Right renal pelvis (tissue), 4 donors: Measurements from ENCODE around the gene LIN7B. TPM values are rescaled to one million over a fixed set of nuclear protein-coding genes. Genes with fewer than 3 reads are reported as not detected.
A peak's percentile ranks its signal among the peaks of the same experiment; 100 is the strongest.
"Not testable (repeated sequence)": the region's sequence is repeated elsewhere in the genome, so short reads cannot be mapped to it uniquely, and the experiment has no call there.

Experiments
- DNase-seq, 4 donors: peaks; one replicate each; pipeline ENCODE4 v3.0.0-alpha.2; 2013; ENCODE audit warnings: low read depth in 4 of 4, low spot score in 3 of 4, missing footprints in 1 of 4
- polyA plus RNA-seq, 4 donors: library from polyadenylated mRNA; unstranded; fragments of 120-200 nt; gene quantifications; one replicate each; pipeline ENCODE4 v1.2.1, GENCODE V29; 2013; ENCODE audit not compliant: insufficient read length in 4 of 4

LIN7B gene
- polyA plus RNA-seq, 4 donors: 7.7 to 8.9 (median 8.2) TPM

- DNase-seq: no peak
Observed at GRCh38 chr19:49141352-49141751, 27.2 kb downstream of the LIN7B start.

GRCh38 chr19:49142866-49143335 lies 28.7 kb downstream of the LIN7B start:
- peak in 2 of 4 donors; percentile 84 to 87 for DNase-seq

DNA sequence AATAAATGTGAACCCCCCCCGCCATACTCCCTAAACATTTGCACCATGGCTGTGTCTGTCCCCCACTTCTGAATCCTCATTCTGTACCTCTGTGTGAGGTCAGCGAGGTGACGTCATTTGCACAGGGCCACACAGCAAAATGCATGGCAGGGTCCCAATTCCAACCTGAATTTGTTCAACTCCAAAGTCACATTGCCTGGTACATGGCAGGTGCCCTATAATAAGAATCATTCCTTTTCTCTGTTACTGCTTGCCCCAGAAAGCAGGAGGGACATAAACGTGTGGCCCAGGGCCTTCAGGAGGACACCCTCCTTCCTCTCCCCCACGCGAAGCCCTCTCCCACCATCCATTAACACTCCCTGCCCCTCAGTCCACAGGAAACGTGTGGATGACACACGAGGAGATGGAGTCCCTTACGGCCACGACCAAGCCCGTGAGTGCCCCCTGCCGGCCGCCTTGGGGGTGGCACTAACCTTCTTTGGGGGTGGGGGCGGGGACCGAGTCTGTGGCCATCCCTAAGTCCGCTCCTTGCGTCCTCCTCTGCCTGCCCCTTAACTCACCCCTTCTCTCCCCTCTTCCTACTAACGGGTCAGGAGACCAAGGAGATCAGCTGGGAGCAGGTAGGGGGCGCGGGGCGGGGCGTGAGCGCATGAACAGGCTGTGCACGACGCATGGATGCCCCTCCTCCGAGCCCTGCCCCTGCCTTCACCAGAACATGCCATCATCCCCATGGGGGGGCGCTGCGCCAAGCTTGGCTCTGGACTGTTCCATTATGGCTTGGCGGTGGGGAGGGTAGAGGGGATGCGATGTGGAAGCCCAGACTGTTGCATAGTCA lies 31.6 kb downstream of the LIN7B start:
- no peak for DNase-seq

GRCh38 chr19:49146408-49146770 lies 32.2 kb downstream of the LIN7B start:
- not testable (repeated sequence) for DNase-seq

- DNase-seq: no peak
Observed at GRCh38 chr19:49148044-49148682, 34.0 kb downstream of the LIN7B start.

DNA sequence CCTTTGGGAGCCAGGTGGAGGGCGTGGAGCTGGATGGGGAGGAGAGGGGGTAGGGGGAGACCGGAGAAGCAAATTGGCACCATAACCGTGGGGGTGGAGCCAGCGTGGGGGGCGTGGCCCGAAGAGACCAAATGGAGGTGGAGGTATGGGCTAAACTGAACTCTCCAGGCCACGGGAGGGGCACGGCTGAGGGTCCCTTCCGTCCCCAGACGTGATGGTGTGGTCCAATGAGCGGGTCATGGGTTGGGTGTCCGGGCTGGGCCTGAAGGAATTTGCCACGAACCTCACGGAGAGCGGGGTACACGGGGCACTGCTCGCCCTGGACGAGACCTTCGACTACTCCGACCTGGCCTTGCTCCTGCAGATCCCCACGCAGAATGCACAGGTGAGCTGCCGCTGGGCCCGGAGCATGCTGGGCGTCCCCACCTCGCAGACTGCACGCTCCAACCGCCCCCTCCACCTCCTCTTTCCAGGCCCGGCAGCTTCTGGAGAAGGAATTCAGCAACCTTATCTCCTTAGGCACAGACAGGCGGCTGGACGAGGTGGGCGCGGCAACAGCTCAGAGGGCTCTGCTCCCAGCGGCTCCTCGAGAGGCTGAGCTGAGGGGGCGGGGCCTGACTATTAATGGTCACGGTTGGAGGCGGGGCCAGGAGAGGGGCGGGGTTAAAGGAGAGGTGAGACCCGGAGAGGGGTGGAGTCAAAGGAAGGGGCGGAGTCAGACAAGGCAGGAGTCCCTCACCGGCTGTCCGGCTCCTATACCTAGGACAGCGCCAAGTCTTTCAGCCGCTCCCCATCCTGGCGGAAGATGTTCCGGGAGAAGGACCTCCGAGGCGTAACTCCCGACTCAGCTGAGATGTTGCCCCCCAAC lies 34.8 kb downstream of the LIN7B start:
- peak in 3 of 4 donors; percentile 96 for DNase-seq

GRCh38 chr19:49149652-49150105 lies 35.5 kb downstream of the LIN7B start:
- DNase-seq: peak in 2 of 4 donors; percentile 85 to 87

DNA sequence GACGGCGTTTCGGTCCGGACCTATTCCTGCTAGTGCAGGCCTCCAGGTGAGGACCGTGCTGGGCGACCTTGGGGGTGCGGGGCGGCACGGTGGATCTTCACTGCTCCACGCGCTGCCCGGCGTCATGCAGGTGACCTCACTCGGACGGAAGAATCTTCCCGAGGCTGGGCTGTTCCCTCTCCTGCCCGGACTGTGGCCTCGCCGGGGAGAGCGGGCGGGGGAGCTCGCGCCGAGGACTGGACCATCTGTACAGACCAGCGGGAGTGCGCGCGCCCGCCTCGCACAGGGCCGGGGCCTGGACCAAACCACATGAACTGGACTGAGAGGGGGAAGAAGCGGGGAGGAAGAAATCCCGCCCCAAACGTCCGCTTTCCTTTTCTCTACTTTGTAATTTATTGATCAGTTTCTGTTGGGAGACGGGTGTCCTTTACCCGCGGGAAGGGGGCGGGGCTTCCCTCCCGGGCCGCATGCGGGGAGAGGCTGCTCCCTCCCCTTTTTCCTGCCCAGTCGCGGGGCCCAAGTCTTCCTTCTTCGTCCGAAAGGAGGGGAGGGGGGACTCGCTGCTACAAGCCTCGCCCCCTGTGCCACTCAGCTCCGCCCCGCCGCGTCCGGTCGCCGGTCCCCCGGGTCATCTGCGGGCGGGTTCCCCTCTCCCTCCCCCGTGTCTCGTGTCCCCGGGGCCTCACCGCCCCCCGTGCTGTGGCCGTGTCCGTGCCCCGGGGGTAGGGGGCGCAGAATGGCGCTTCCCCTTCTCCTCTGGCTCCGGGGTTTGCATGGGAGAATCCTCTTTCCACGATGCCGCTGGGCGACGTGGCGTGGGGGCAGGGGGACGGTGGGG lies 36.2 kb downstream of the LIN7B start:
- DNase-seq: peak in 2 of 4 donors; percentile 82 to 88

DNA sequence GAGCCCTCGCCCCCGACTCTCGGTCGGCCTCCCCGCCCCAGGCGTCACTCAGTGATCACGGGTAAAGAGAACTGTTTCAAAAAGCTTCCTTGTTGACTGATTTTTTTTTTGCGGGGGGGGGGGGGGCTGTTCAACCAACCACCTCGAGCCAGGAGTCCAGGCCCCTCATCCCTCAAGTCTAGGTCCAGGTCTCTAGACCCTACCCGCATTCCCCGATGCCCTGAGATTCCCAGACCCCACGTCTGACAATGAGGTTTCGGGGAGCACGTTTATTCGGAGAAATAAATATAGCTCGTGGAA lies 36.7 kb downstream of the LIN7B start:
- DNase-seq: no peak

DNA sequence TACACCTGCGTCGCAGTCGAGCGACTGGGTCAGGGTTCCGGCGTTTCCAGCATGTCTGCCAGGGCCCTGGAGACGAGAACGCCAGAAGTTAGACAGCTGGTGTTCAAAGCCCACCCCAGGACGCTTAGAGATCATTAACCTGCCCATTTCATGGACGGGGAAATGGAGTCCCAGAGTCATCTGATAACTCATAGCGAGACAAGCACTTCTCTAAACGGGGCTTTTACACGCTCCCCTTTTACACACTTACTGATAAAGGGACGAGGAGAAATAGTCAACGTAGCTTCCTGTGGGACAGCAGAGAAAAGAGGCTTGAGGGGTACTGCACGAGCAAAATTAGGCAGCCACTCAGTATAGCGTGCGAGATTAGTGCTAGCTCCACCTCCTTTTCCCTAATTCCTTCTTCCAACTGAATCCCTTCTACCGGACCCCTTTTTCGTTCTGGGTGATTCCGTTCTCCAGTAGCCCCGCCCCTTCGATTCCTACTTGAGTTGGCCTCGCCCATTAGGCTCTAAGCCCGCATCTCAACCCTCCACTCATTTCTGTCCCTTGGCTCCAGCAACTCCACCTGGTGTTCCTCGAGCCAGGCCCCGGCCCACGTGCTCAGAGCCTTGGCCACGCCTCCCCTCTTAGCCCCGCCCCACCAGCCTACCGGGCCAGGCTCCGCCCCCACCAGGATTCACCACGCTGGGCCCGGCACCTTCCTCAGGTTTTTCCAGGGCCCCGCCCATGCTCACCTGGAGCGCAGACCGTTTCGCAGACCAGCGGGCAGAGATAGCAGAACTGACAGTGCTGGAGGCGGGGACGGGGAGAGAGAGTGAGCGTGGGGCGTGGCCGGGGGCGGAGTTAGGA lies 37.3 kb downstream of the LIN7B start:
- DNase-seq: no peak

DNA sequence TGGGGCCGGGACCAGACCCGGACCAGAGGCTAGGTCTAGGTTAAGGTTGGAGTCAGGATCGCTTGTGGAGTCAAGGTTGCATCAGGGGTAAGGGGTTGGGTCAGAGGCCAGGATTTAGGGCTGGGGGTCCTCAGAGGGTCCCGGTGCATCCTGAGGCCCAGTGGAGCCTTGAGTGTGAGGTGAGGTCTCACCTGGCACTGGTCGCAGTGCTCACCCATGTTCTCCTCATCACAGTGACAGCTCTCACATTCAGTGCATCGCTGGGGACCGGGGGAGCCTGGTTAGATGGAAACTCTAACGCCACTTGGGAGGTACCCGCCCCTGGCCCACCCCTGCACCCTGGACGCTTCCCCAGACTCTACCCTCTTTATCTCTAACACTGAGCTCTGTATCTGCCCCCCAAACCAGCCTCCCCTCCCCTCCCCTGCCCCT lies 38.0 kb downstream of the LIN7B start:
- DNase-seq: no peak

DNA sequence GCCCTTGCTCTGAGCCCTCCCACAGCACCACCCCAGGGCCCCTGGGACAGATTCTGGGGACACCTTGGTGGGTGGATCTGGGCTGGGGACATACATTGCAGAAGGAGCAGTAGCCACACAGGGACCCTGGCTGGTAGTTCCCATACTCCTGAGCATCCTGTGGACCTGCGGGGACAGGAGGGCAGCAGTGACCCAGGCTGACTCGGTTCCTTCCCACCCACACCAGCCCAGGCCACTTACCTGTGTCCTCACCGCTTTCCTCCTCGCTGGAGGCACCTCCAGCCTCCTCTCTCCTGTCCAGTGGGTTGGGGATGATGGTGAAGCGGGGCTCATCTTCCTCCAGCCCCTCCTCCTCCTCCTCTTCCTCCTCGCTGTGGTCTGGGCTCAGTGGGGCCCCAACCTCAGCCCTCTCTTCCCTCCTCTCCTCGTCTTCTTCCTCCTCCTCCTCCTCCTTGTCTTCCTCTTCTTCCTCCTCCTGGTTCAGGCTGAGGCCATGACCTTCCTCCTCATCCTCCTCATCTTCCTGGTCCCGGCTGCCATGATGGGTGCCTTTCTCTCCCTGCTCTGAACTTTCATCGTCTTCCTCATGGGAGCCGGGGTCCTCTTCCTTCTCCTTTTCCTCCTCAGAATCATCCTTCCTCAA lies 39.1 kb downstream of the LIN7B start:
- no peak for DNase-seq

- DNase-seq: no peak
Observed at GRCh38 chr19:49154279-49154678, 40.1 kb downstream of the LIN7B start.

DNA sequence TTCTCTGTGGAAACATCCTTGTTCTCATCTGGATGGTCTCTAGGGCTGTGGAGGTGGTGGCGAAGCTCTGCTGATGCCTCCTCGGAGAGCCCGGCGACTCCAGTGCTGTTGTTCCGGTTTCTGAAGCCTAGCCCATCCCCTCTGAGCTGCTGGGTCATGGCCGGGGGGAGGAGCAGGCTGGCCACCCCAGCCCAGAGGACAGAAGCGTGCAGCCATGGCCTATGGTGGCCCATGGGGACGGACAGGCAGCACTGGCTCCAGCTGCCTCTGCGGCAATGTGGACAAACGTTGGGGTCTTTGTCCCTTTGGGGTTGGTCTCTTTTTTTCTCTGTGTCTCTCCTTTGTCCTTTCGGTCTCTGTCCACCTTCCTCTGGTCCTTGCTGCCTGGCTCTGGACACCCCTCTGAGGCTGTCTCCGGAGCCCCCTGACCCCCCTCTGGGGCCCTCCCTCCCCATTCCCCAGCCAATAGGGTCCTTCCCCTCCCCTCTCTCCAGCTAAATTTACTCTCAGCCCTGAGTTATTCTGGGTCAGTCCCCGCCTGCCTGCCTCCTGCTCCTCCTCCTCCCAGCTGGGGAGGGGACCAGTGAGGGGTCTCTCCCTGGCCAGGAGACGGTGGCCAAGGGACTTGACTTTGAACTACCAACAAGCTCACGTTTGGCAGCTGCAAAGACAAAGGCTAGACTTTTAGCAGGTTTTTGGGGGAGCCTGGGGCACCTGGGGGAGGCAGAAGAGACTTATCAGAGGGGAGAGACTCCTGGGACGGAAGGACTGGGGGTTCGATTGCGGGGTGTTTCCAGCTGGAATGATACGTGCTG lies 41.0 kb downstream of the LIN7B start, which contains the start of gene HRC:
Gene HRC (minus strand): TSS at position 392 of the 815 bp plus-strand sequence. CDS start 159 bp downstream, at position 233.
- no peak for DNase-seq

GRCh38 chr19:49155820-49156346 lies 41.7 kb downstream of the LIN7B start:
- DNase-seq: no peak

- DNase-seq: peak in 2 of 4 donors; percentile 86 to 87
Observed at GRCh38 chr19:49157445-49158224, 43.5 kb downstream of the LIN7B start, which contains the start of gene TRPM4. Gene TRPM4 (plus strand): TSS chr19:49157792. CDS start chr19:49157867, 75 bp downstream.
